Psoas muscle (tissue), 8 donors: ENCODE data around the gene ST3GAL2. TPM values are rescaled to one million over a fixed set of nuclear protein-coding genes. Genes with fewer than 3 reads are reported as not detected.

ENCODE experiments used
- ATAC-seq, 4 donors: fragments of 200-7000 bp; cut with Tn5 transposase; one replicate each; pipeline ENCODE4 v1.9.1; 2020; ENCODE audit warnings: moderate library complexity in 3 of 4, mild to moderate bottlenecking in 2 of 4
- DNase-seq, 2 donors: peaks; one replicate each; pipeline ENCODE4 v3.0.0-alpha.2; 2020
- H3K27ac ChIP-seq: fragments of 200-600 bp; one replicate; pipeline ENCODE4 v1.8.0; 2022
- H3K27me3 ChIP-seq, 3 donors: fragments of 200-600 bp in 1 of 3; one replicate each; pipeline versions ENCODE4 v1.6.1 to v1.8.0; 2013 to 2022; ENCODE audit warnings: low read length in 2 of 3, mild to moderate bottlenecking in 2 of 3, moderate library complexity in 1 of 3; ENCODE audit not compliant: insufficient read depth in 3 of 3
- H3K36me3 ChIP-seq, 2 donors: fragments of 200-600 bp in 1 of 2; one replicate each; pipeline versions ENCODE4 v1.6.1 to v1.8.0; 2013 to 2022; ENCODE audit warnings: low read depth in 1 of 2, mild to moderate bottlenecking in 1 of 2, moderate library complexity in 1 of 2; ENCODE audit not compliant: insufficient read depth in 1 of 2
- H3K4me1 ChIP-seq: fragments of 200-600 bp; one replicate; pipeline ENCODE4 v1.8.0; 2022
- H3K4me3 ChIP-seq: fragments of 200-600 bp; one replicate; pipeline ENCODE4 v1.8.0; 2022; ENCODE audit warnings: mild to moderate bottlenecking
- H3K9me3 ChIP-seq: fragments of 200-600 bp; one replicate; pipeline ENCODE4 v1.8.0; 2022
- CTCF ChIP-seq: fragments of 200-600 bp; IDR thresholded peaks from one replicate; pipeline ENCODE4 v1.8.0; 2022; ENCODE audit warnings: antibody characterized with exemption
- WGBS, 3 donors: extraction: QIAGEN DNeasy Blood & Tissue Kit; methylation state at CpG; one replicate each; pipeline versions ENCODE4 v1.1.6 to v1.1.7; 2013; 5-methylcytosine and 5-hydroxymethylcytosine counted together
- intact Hi-C, 2 donors: fragments of 100-400 bp; cut with DNase I; formaldehyde crosslinking; loops; one replicate each; pipeline versions ENCODE4 v1.11.0 to v1.14.2; 2022
- polyA plus RNA-seq, 3 donors: library from polyadenylated mRNA; stranded (reverse); fragments of 200-250 nt; gene quantifications; one replicate each; pipeline ENCODE4 v1.2.3, GENCODE V29; 2013
- total RNA-seq, 4 donors: library from RNA; stranded (reverse); fragmentation: NEBNext Ultra II Directional in 2 of 4; extraction: Animal tissue kit (Norgen Biotek cat#: 25700) in 2 of 4; gene quantifications; one replicate each; pipeline versions ENCODE4 v1.2.1 to v1.2.4, GENCODE V29; 2021 to 2023
- donor health status: healthy with polysubstance abuse.
- donor health status: DM: no; HTN: no; CAD: no; lungs with moderate emphysema.
- donor health status: Bipolar disorder and iron deficiency.
- donor health status: healthy.
- donor health status: DM: yes; HTN: yes; CAD: no.
- donor health status: DM: no; HTN: no; CAD: no.
- donor health status: DM: no; HTN: no; CAD: no.
- donor health status: DM: yes; HTN: yes; CAD: no.

Gene ST3GAL2
- total and polyA plus RNA-seq, 7 donors: 7.0 to 33.0 (median 19.8) TPM

DNA sequence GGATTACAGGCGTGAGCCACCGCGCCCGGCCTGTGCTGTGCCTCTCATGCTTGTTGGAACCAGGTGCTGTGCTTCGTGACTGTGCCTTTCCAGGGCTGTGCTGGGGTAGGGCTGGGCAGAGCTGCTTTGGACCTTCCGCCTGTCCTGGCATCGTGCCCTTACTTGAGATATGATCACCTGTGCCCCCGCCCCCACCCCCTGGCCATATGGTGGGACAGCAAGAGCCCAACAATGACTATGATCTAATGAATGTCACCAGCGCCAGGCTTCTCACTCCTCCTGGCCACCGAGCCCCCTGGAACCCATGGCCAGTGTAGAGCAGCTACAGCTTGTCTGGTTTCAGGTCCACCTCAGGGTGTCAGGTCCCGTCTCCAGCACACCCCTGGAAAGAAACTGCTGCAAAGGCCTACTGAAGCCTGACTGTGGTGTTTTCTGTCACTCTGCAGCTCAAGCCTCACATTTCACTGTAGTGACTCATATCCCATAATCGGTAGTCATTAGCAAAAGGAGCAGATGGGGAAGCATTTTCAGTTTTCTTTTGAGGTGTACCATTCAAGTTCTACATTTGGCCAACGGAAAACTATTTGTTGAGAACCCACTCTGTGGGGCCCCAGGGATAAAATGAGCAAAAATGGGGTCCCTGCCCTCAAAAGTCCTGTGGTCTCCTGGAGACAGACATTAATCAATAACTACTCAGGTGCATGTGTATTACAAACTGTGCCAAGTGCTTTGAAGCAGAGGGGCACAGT is 37.5 kb upstream of the ST3GAL2 start:
- no peak for TF ChIP-seq CTCF
- Histone ChIP-seq H3K27me3 (no peaks in the 10 kb centered on the region), H3K9me3 (no peaks in the 10 kb centered on the region), H3K4me1 (peaks cover 25% of the 10 kb centered on the region), H3K36me3 (peaks cover 0 to 62% of the 10 kb centered on the region in 2 donors), H3K4me3 (peak overlapping the region; percentile 1), H3K27ac (peak overlapping the region; percentile 77)
- WGBS, 3 donors: 39 to 64% (median 42%) methylated on average over 13 of the region's 13 CpGs
- peak in 1 of 2 donors; percentile 46 for DNase-seq
- ATAC-seq: peak; percentile 74 to 81 (median 80)
- intact Hi-C loops: no loop called here

DNA sequence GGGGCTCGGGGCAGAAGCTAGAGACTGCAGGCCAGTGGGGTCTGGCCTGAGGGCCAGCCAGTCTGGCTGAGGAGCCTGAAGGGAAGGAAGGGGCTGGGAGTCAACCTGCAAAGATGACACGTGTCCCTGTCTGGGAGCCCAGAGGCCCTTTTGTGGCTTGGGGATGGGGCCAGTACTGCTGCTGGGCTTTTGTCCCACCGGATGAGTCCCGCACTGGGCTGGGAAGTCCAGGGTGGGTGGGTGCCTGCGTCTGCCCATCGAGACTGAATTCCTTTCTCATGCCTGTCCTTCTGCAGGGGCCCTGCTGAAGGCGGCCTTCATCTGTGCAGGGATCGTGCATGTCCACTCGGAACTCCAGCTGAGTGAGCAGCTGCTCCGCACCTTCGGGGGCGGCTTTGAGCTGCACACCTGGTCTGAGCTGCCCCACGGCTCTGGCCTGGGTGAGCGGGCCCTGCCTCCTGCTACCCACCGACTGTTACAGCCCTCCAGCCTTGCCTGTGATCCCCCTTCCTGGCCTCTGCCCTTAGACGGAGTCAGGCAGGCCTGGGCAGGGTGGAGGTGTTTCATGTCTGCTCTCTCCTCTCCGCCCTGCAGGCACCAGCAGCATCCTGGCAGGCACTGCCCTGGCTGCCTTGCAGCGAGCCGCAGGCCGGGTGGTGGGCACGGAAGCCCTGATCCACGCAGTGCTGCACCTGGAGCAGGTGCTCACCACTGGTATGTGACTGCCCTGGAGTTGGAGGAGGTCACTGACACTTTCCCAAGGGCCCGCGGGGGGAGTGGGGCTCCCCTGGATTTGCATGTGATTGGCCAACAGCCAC is 36.4 kb upstream of the ST3GAL2 start:
- Histone ChIP-seq H3K4me1 (peaks cover 25% of the 10 kb centered on the region), H3K4me3 (no peak overlapping the region), H3K36me3 (peaks cover 0 to 50% of the 10 kb centered on the region in 2 donors), H3K27me3 (no peaks in the 10 kb centered on the region), H3K9me3 (no peaks in the 10 kb centered on the region), H3K27ac (no peak overlapping the region)
- 89 to 92% (median 91%) methylated on average over 24 of the region's 24 CpGs for WGBS, 3 donors
- TF ChIP-seq CTCF: no peak
- ATAC-seq (no peak), DNase-seq (no peak)
- intact Hi-C loops: no loop called here

DNA sequence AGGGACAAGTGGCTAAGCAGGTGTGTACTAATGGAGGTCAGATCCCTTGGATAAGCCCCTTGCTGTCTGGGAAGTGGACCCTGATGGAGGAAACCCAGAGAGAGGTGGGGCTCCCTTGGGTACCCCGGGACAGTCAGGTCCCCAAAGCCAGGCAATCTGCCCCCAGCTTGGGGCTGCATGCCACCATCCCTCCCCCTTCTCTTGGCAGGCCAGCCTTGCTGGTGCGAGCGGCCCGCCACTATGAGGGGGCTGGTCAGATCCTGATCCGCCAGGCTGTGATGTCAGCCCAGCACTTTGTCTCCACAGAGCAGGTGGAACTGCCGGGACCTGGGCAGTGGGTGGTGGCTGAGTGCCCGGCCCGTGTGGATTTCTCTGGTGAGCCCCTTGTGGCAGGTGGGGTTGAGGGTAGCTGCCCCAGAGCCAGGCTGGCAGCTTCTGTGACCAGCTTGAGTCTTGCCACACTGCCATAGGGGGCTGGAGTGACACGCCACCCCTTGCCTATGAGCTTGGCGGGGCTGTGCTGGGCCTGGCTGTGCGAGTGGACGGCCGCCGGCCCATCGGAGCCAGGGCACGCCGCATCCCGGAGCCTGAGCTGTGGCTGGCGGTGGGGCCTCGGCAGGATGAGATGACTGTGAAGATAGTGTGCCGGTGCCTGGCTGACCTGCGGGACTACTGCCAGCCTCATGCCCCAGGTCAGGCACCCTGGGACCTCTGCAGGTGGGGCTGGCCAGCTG is 35.6 kb upstream of the ST3GAL2 start:
- Histone ChIP-seq H3K36me3 (peaks cover 0 to 43% of the 10 kb centered on the region in 2 donors), H3K27ac (no peak overlapping the region), H3K9me3 (no peaks in the 10 kb centered on the region), H3K27me3 (no peaks in the 10 kb centered on the region), H3K4me3 (no peak overlapping the region), H3K4me1 (peaks cover 21% of the 10 kb centered on the region)
- no peak for DNase-seq
- WGBS, 3 donors: 91 to 95% (median 93%) methylated on average over 18 to 22 of the region's 22 CpGs
- TF ChIP-seq CTCF: no peak
- ATAC-seq: no peak
- intact Hi-C loops: loop anchor here (5.0 kb wide), 2 partner anchors 82 to 102 kb away; no protein-coding TSS in a partner anchor

- TF ChIP-seq CTCF: no peak
- 91 to 93% (median 91%) methylated on average over 18 to 21 of the region's 21 CpGs for WGBS, 3 donors
- Histone ChIP-seq H3K4me1 (peaks cover 21% of the 10 kb centered on the region), H3K27me3 (no peaks in the 10 kb centered on the region), H3K4me3 (no peak overlapping the region), H3K27ac (peak overlapping the region; percentile 53), H3K36me3 (peaks cover 0 to 35% of the 10 kb centered on the region in 2 donors), H3K9me3 (no peaks in the 10 kb centered on the region)
- intact Hi-C loops: loop anchor here (5.0 kb wide), 2 partner anchors 81 to 101 kb away; no protein-coding TSS in a partner anchor
- ATAC-seq (no peak), DNase-seq (no peak)
These were observed 34.8 kb upstream of the ST3GAL2 start for GRCh38 chr16:70473446-70474319.
